VCaP (cell line): ENCODE results near the gene SIAH3.
"Not testable (repeated sequence)": the region's sequence is repeated elsewhere in the genome, so short reads cannot be mapped to it uniquely, and the experiment has no call there.

Experiments used
- H3K27ac ChIP-seq: fragments of 450-650 bp; 2 replicates; pipeline ENCODE4 v1.5.1; 2017
- TF ChIP-seq, protein P1 (sequence below): fragments of 450-650 bp; conservative IDR thresholded peaks from 2 replicates; pipeline ENCODE4 v1.5.1; 2017; ENCODE audit warnings: mild to moderate bottlenecking, moderate library complexity

The SIAH3 gene

DNA sequence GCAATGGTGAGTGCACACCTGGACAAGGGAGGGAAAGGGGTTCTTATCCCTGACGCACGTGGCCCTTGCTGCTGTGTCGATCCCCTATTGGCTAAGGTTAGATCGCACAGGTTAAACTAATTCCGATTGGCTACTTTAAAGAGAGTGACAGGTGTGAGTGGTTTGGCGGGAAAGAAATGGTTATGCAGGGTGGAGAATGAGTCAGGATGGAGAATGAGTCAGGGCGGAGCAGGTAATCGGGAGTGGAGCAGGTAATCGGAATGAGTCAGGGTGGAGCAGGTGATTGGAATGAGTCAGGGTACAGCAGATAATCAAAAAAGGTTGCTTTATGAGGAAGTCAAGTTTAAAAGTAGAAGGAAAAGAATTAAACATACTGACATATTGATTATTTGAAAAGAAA lies 24.4 kb upstream of the SIAH3 start:
- no peak overlapping the region for H3K27ac ChIP-seq

DNA sequence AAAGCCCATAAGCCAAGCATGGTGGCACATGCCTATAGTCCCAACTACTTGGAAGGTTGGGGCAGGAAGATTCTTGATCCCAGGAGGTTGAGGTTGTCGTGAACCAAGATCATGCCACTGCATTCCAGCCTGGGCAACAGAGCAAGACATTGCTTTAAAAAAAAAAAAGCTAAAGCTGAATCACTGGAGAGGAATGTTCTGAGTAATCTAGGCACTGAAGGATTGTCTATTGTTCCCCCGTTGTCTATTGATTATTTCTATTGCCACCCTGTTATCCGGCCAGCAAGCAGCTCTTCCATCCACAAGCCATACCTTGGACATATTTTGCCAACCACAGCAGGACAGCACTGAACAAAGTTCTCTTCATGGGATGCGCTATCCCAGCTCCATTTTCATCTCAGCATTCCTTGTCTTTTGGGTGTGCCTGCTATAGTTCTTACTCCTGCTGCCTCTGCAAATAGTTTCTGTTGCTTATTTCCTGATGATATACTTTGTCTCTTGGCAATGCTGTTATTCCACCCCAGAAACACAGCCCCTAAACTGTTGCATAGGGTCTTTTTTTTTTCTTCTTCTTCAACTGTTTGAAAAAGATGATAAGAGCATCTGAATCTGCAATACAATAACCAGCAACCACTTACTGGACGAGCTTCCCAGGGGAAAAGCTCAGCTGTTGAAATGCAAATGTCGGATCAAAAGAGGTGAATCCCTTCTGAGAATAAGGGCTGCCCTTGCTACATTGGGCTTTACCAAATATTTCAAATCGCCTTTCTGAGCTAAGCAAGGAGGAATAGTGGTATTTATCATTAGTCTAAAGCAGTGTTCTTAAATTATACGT lies 22.2 kb upstream of the SIAH3 start:
- no peak overlapping the region for H3K27ac ChIP-seq
- TF ChIP-seq, protein P1, sequence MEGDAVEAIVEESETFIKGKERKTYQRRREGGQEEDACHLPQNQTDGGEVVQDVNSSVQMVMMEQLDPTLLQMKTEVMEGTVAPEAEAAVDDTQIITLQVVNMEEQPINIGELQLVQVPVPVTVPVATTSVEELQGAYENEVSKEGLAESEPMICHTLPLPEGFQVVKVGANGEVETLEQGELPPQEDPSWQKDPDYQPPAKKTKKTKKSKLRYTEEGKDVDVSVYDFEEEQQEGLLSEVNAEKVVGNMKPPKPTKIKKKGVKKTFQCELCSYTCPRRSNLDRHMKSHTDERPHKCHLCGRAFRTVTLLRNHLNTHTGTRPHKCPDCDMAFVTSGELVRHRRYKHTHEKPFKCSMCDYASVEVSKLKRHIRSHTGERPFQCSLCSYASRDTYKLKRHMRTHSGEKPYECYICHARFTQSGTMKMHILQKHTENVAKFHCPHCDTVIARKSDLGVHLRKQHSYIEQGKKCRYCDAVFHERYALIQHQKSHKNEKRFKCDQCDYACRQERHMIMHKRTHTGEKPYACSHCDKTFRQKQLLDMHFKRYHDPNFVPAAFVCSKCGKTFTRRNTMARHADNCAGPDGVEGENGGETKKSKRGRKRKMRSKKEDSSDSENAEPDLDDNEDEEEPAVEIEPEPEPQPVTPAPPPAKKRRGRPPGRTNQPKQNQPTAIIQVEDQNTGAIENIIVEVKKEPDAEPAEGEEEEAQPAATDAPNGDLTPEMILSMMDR: no peak

More for the DNA sequence above, 24.4 kb upstream of the SIAH3 start:
- TF ChIP-seq, protein P1: no peak

DNA sequence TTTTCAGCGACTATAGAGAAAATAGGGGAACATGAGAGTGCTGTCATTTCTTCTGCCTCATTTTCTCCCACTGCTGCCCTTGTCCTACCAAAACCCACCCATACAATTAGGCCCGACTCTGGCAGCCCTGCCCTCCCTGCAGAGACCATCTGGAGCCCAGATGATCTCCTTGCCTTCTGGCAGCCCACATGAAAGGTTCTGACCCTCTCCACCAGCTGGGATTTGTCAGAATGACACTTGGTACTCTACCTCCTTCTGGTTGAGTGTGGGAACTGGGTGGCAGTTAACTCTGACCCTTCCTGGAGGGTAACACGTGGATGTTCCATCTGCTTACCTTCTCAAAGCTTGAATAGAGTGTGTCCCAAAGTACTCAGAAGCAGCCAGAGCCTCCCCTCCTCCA lies 21.0 kb upstream of the SIAH3 start:
- TF ChIP-seq, protein P1: no peak
- no peak overlapping the region for H3K27ac ChIP-seq

DNA sequence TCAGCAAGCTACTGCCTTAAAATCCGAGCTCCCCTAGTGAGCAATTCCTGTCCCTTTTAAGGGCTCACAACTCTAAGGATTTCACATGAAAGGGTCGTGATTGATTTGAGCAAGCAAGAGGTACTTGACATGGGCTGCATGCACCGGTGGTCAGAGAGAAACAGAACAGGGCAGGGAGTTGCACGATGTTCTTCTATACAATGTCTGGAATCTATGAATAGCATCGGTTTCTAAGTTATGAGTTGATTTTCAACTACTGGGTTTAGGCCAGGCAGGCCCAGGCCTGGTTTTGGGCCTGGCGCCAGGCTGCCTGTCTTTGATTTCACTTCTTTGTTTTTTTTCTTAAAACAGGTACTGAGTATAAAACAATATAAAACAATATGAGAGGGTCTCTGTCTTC lies 19.6 kb upstream of the SIAH3 start:
- H3K27ac ChIP-seq: not testable (repeated sequence)

DNA sequence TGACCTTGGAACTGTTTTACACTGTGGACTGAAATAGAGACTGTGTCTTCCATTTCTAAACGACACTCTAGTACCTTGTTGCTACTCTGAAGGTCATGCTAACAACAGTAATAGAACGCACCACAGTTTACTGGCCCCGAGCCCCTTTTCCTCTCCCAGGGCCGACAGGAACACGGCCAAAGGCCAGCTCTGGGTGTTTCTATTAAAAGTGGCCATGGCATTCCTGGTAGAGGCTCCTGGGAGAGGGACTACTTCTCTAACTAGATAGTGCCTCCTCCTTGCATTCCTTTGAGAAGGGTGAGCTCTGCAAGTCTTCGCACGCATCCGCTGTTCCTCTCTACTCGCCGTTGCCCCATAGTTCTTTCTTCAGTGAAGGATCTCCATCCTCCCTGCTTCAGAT lies 18.7 kb upstream of the SIAH3 start:
- TF ChIP-seq, protein P1: no peak
- no peak overlapping the region for H3K27ac ChIP-seq

DNA sequence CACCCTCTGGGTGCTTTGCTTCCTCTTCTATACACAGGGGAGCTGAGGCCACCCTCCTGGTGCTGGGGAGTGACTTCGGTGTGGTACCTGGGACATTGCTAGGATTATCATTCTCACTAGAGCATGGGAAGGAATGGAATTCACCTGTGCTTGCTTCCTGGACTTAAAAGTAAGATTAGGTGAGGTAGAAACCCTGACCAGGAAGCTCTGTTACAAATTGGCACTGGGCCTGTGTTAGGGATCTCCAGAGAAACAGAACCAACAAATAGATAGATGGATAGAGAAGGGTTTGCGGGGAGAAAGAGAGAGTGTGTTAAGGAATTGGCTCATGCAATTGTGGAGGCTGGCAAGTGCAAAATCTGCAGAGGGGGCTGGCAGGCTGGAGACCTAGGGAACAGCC lies 13.9 kb upstream of the SIAH3 start:
- no peak overlapping the region for H3K27ac ChIP-seq
- TF ChIP-seq, protein P1: no peak

DNA sequence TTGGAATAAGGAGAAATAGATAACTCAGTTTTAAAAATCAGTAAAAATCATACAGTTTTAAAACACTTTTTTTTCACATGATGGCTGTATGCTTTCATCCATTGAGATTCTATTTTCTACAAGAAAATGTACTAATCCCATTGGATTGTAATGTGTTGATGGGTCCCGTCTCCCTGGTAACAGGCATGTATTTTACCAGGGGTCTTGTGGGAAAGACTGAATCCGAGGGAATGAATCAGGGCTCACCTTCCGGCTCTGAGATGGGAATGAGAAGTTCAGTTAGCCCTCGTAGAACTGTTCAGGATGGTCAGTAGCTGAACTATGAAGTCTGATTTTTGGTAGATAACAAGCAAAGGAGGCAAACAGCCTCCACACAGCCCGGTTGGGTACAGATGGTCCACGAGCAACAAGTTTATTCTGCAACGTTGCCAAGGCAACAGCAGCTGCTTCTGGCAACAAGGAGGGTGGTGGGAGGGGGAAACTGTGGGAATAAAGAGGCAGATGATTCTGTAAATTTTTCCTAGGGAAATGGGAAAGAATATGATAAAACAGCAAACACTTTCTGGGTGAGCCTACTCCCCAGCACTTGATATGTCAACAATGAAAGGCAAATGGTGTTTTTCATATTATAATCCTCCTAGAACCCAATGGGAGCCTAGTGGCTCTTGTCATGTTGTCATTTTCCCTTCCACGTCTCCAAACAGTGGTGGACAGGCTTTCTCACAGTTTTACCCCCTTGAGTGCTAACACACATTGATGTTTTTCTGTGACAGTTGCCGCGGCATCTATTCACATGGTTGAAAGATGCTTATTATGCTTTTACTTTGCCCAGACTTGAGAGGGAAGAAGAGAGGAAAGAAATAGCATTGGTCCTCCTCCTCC lies 12.4 kb upstream of the SIAH3 start:
- TF ChIP-seq, protein P1: no peak
- no peak overlapping the region for H3K27ac ChIP-seq
